Gastrocnemius medialis (tissue), 4 donors: ENCODE results near the gene PACS1. TPM values are rescaled to one million over a fixed set of nuclear protein-coding genes. Genes with fewer than 3 reads are reported as not detected.

ENCODE experiments used
- ATAC-seq, 2 donors: fragments of 150-250 bp; one replicate each; pipeline ENCODE4 v1.9.1; 2016
- DNase-seq, 2 donors: peaks; one replicate each; pipeline ENCODE4 v3.0.0-alpha.2; 2019
- H3K27ac ChIP-seq, 4 donors: fragments of 200-600 bp; sonication (generic); 1 replicate in 1 of 4; 2 replicates in 3 of 4; pipeline ENCODE4 v1.5.1; 2016 to 2018; ENCODE audit warnings: mild to moderate bottlenecking in 2 of 4, moderate library complexity in 1 of 4
- H3K27me3 ChIP-seq, 3 donors: fragments of 200-600 bp; sonication (generic) in 2 of 3; 1 replicate in 1 of 3; 2 replicates in 2 of 3; pipeline versions ENCODE4 v1.5.1 to v1.6.0; 2016 to 2019; ENCODE audit warnings: mild to moderate bottlenecking in 1 of 3, moderate library complexity in 1 of 3
- H3K36me3 ChIP-seq, 2 donors: fragments of 200-600 bp; sonication (generic) in 1 of 2; one replicate each; pipeline ENCODE4 v1.5.1; 2017 to 2018
- H3K4me1 ChIP-seq, 2 donors: fragments of 200-600 bp; sonication (generic) in 1 of 2; one replicate each; pipeline ENCODE4 v1.5.1; 2016 to 2017; ENCODE audit warnings: mild to moderate bottlenecking in 2 of 2
- H3K4me3 ChIP-seq, 4 donors: fragments of 200-600 bp; sonication (generic) in 3 of 4; 1 replicate in 1 of 4; 2 replicates in 3 of 4; pipeline ENCODE4 v1.5.1; 2016 to 2019; ENCODE audit warnings: mild to moderate bottlenecking in 2 of 4
- H3K9me3 ChIP-seq, 3 donors: fragments of 200-600 bp; sonication (generic) in 2 of 3; 1 replicate in 1 of 3; 2 replicates in 2 of 3; pipeline ENCODE4 v1.5.1; 2016 to 2019
- POLR2A ChIP-seq, 2 donors: fragments of 450-650 bp; IDR thresholded peaks; one replicate each; pipeline ENCODE4 v1.6.1; 2017; ENCODE audit warnings: antibody characterized with exemption in 2 of 2, mild to moderate bottlenecking in 2 of 2, moderate library complexity in 2 of 2
- in situ Hi-C, 4 donors: fragments of 200-750 bp; cut with MboI; loops; one replicate each; pipeline versions ENCODE4 v1.15.0 to v1.8.0; 2017; ENCODE audit warnings: low sequenced_read_pairs in 4 of 4
- intact Hi-C: fragments of 100-400 bp; cut with DNase I; formaldehyde crosslinking; loops from one replicate; pipeline ENCODE4 v1.15.1; 2023; ENCODE audit warnings: low total_unique reads
- total RNA-seq, 4 donors: library from RNA; depleted of rRNA; stranded (reverse); fragments of >200 nt; gene quantifications; one replicate each; pipeline versions ENCODE4 v1.1.0 to v1.2.3, GENCODE V29; 2016
- TF ChIP-seq, protein P1 (sequence below), 5 experiments: fragments of 450-650 bp in 3 of 5; fragments of 200-600 bp in 2 of 5; sonication (generic) in 2 of 5; IDR thresholded peaks in 4 of 5; conservative IDR thresholded peaks in 1 of 5; 1 replicate in 4 of 5; 2 replicates in 1 of 5; pipeline ENCODE4 v1.5.1; 2016 to 2019; ENCODE audit warnings: antibody characterized with exemption in 5 of 5, mild to moderate bottlenecking in 3 of 5, moderate library complexity in 3 of 5

PACS1 gene
- total RNA-seq, 4 donors from 2014 or later, result 6.6 to 20.4 (median 16.9) TPM

DNA sequence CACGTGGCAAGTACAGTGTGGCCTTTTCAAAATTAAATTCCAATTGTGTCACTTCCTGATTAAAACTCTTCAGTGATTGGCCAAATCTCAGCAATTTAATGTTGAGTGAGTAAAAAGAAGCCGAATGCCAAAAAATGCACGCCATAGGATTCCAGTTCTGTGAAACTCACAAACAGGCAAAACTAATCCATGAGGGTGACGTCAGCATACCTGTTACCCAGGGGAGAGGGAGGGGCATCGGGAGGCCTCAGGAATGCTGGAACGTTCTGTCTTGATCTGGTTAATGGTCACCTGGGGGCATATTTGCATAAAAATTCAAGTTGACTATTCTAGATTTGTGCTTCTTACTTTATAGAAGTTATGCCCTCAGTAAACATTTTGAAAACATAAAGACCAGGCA, 158.4 kb downstream of the PACS1 start:
- TF ChIP-seq POLR2A (IDR thresholded peaks at IDR 0.05), result no peak
- TF ChIP-seq, protein P1, sequence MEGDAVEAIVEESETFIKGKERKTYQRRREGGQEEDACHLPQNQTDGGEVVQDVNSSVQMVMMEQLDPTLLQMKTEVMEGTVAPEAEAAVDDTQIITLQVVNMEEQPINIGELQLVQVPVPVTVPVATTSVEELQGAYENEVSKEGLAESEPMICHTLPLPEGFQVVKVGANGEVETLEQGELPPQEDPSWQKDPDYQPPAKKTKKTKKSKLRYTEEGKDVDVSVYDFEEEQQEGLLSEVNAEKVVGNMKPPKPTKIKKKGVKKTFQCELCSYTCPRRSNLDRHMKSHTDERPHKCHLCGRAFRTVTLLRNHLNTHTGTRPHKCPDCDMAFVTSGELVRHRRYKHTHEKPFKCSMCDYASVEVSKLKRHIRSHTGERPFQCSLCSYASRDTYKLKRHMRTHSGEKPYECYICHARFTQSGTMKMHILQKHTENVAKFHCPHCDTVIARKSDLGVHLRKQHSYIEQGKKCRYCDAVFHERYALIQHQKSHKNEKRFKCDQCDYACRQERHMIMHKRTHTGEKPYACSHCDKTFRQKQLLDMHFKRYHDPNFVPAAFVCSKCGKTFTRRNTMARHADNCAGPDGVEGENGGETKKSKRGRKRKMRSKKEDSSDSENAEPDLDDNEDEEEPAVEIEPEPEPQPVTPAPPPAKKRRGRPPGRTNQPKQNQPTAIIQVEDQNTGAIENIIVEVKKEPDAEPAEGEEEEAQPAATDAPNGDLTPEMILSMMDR (IDR thresholded peaks at IDR 0.05 in 4 of 5, conservative IDR thresholded peaks at IDR 0.05 in 1 of 5), result no peak
- ATAC-seq (no peak), DNase-seq (no peak)
- no peaks in the 10 kb centered on the region for H3K9me3 ChIP-seq
- in situ Hi-C loops (loop anchor here in 1 of 4 donors (10.0 kb wide), 1 partner anchor 56 kb away; the partner anchor contains the start of gene YIF1A), intact Hi-C loops (no loop called here)
- H3K27me3 ChIP-seq, result no peaks in the 10 kb centered on the region
- H3K4me1 ChIP-seq, result no peaks in the 10 kb centered on the region
- H3K27ac ChIP-seq, result no peak overlapping the region
- H3K4me3 ChIP-seq, result no peak overlapping the region
- H3K36me3 ChIP-seq, result peaks cover 0 to 33% of the 10 kb centered on the region in 2 donors

DNA sequence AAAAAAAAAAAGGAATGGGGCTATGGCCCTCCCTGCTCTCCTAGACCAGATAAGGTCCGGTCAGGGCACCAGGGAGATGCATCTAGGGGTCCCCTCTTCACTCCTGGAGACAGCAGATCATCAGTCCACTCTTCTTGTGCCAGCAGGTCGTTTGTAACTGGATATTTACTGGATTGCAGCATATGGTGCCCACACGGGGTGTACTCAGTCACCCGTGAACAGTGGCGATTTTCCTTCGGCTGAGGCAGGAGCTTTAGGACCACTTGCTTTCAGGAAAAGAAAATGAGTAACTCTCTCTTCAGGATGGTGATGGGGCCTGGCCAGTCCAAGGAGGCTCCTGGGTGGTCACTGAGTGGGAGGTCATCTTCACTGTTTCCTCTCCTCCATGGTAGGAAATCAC, 160.1 kb downstream of the PACS1 start:
- in situ Hi-C loops (no loop called here), intact Hi-C loops (no loop called here)
- Histone ChIP-seq H3K4me3 (no peak overlapping the region), H3K36me3 (peaks cover 0 to 32% of the 10 kb centered on the region in 2 donors), H3K27ac (no peak overlapping the region), H3K27me3 (no peaks in the 10 kb centered on the region), H3K9me3 (no peaks in the 10 kb centered on the region), H3K4me1 (no peaks in the 10 kb centered on the region)
- DNase-seq, result no peak
- TF ChIP-seq POLR2A (IDR thresholded peaks at IDR 0.05), result no peak
- TF ChIP-seq, protein P1 (IDR thresholded peaks at IDR 0.05 in 4 of 5, conservative IDR thresholded peaks at IDR 0.05 in 1 of 5), result no peak
- no peak for ATAC-seq

DNA sequence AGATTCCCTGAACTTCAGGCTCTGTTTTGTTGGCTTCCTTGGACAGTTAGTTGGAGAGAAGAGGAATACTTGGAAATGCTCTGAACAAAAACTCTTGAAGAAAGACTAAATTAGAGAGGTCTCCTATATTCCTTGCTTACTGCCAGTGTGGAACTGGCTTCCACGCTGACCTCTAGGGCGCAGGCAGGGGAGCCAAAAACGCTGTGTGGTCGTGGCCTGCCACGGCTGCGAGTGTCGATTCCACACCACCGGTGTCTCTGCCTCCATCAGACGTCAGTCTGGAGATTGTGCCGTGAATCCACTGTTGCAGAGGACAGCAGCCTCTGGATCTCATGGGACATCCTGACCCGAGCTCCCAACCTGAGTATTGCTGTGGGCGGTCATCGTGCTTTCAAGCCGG, 160.9 kb downstream of the PACS1 start:
- DNase-seq, result no peak
- Histone ChIP-seq H3K27ac (no peak overlapping the region), H3K4me1 (no peaks in the 10 kb centered on the region), H3K4me3 (no peak overlapping the region), H3K9me3 (no peaks in the 10 kb centered on the region), H3K36me3 (peaks cover 0 to 40% of the 10 kb centered on the region in 2 donors), H3K27me3 (no peaks in the 10 kb centered on the region)
- in situ Hi-C loops (no loop called here), intact Hi-C loops (no loop called here)
- no peak for ATAC-seq
- no peak for TF ChIP-seq POLR2A (IDR thresholded peaks at IDR 0.05)

DNA sequence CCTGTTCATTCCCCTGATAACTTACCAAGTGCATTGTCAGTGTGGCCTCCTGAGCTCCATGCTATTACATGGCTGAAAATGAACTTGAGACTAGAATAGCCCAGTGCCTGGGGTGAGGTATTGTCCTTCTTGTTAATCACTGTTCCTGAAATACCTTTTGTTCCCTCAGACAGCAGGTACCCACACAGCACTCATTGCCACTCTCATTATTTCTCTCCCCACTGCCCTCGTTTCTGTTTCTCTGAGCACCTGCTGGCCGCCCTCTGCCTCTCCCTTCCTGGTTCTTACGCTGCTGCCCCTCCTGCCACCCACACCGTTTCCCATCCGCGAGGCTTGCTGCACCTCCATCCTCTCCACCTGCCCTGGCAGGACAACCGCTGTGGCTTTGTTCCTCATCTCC, 161.5 kb downstream of the PACS1 start:
- no peaks in the 10 kb centered on the region for H3K4me1 ChIP-seq
- H3K27ac ChIP-seq, result no peak overlapping the region
- no peaks in the 10 kb centered on the region for H3K9me3 ChIP-seq
- no peak for TF ChIP-seq POLR2A (IDR thresholded peaks at IDR 0.05)
- TF ChIP-seq, protein P1 (IDR thresholded peaks at IDR 0.05 in 4 of 5, conservative IDR thresholded peaks at IDR 0.05 in 1 of 5), result no peak
- DNase-seq (no peak), ATAC-seq (no peak)
- H3K4me3 ChIP-seq, result no peak overlapping the region
- H3K36me3 ChIP-seq, result peaks cover 0 to 46% of the 10 kb centered on the region in 2 donors
- in situ Hi-C loops, result no loop called here
- H3K27me3 ChIP-seq, result no peaks in the 10 kb centered on the region
- intact Hi-C loops, result no loop called here

DNA sequence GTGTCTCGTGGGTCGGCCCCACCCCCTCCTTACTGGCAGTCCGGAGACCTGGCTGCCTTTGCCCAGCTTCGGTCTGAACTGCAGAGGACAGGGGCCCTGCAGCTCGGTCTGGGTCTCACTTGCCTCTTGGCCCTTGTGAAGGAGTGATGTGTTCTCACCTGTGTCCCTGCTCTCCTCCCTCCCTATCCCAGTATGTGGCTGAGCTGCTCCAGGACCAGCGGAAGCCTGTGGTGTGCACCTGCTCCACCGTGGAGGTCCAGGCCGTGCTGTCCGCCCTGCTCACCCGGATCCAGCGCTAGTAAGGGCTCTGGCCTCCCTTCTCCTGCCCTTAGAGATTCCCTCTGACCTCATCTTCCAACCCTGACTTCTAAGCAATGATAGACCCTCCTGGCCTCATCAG, 162.7 kb downstream of the PACS1 start:
- no peak overlapping the region for H3K27ac ChIP-seq
- in situ Hi-C loops, result no loop called here
- ATAC-seq (no peak), DNase-seq (no peak)
- H3K36me3 ChIP-seq, result peaks cover 0 to 40% of the 10 kb centered on the region in 2 donors
- no peak overlapping the region for H3K4me3 ChIP-seq
- intact Hi-C loops, result no loop called here
- TF ChIP-seq, protein P1 (IDR thresholded peaks at IDR 0.05 in 4 of 5, conservative IDR thresholded peaks at IDR 0.05 in 1 of 5), result no peak
- TF ChIP-seq POLR2A (IDR thresholded peaks at IDR 0.05), result no peak
- no peaks in the 10 kb centered on the region for H3K9me3 ChIP-seq
- H3K4me1 ChIP-seq, result no peaks in the 10 kb centered on the region
- H3K27me3 ChIP-seq, result no peaks in the 10 kb centered on the region
